ENCODE measurements around the gene GATA1.

GATA1 gene

DNA sequence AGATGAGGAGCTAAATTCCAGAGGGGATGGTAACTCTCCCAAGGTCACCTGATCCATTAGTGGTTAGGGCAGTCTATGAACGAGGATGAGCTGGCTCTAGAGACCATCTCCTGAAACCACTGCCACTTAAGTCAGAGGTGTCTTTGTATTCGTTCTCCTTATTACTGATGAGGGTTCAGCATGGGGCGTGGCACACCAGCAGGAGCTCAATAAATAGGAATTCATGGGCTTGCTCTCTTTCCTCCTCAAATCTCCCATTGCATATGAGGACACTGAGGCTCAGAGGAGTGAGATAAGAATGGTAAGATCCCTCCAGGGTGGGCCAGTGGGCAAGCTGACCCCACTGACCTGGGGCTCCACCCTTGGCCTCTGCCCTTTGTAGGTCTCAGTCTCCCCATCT is 1.7 kb upstream of the GATA1 start:
- no peak overlapping the region for H3K4me3 ChIP-seq (ENCODE audit: low read depth, low read length, poor library complexity, severe bottlenecking)
- no peaks in the 10 kb centered on the region for H4K20me1 ChIP-seq (ENCODE audit: insufficient read depth, low read length)
- no peaks in the 10 kb centered on the region for H3K79me2 ChIP-seq (ENCODE audit: insufficient read depth, low read length)
- no peaks in the 10 kb centered on the region for H3K36me3 ChIP-seq (ENCODE audit: insufficient read depth, low read length)
- no peaks in the 10 kb centered on the region for H3K27me3 ChIP-seq (ENCODE audit: insufficient read depth, low read length)
- H3K9me2 ChIP-seq (ENCODE audit: low read depth, low read length): no peaks in the 10 kb centered on the region
- H2AFZ ChIP-seq (ENCODE audit: low read length): no peak overlapping the region
- no peak overlapping the region for H3K9ac ChIP-seq (ENCODE audit: low read length)
- TF ChIP-seq EZH2 (IDR thresholded peaks at IDR 0.05; ENCODE audit: borderline replicate concordance, low read length): no peak
- TF ChIP-seq, protein P1, sequence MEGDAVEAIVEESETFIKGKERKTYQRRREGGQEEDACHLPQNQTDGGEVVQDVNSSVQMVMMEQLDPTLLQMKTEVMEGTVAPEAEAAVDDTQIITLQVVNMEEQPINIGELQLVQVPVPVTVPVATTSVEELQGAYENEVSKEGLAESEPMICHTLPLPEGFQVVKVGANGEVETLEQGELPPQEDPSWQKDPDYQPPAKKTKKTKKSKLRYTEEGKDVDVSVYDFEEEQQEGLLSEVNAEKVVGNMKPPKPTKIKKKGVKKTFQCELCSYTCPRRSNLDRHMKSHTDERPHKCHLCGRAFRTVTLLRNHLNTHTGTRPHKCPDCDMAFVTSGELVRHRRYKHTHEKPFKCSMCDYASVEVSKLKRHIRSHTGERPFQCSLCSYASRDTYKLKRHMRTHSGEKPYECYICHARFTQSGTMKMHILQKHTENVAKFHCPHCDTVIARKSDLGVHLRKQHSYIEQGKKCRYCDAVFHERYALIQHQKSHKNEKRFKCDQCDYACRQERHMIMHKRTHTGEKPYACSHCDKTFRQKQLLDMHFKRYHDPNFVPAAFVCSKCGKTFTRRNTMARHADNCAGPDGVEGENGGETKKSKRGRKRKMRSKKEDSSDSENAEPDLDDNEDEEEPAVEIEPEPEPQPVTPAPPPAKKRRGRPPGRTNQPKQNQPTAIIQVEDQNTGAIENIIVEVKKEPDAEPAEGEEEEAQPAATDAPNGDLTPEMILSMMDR (IDR thresholded peaks at IDR 0.05; ENCODE audit: low read length): no peak
- H3F3A ChIP-seq (ENCODE audit: insufficient read depth, low read length): no peaks in the 10 kb centered on the region
- H3K9me3 ChIP-seq (ENCODE audit: low read length): no peaks in the 10 kb centered on the region
- H3K4me2 ChIP-seq (ENCODE audit: low read length): no peak overlapping the region
- no peak overlapping the region for H3K27ac ChIP-seq (ENCODE audit: low read depth, low read length, poor library complexity, severe bottlenecking)
- no peaks in the 10 kb centered on the region for H3K4me1 ChIP-seq (ENCODE audit: insufficient read depth, low read length, severe bottlenecking)

DNA sequence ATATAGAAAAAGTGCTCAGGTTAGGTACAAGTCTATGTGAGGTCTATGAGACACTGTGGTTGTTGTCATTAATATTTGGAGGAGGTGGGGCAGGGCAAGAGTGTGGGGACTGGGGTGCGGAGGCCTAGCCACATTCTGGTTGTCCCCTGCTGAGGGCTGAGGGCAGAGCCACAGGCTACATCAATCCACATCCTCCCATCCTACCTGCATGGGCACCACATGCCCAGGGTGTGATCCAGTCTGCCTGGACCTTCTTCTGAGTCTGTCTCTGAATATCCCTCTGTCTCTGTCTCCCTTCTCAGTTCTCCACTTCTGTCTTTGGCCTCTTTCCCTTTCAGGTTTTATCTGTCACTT is 1.2 kb upstream of the GATA1 start:
- Histone ChIP-seq H3F3A (ENCODE audit: insufficient read depth, low read length) (no peaks in the 10 kb centered on the region), H3K27ac (ENCODE audit: low read depth, low read length, poor library complexity, severe bottlenecking) (no peak overlapping the region), H3K4me2 (ENCODE audit: low read length) (no peak overlapping the region), H3K9me3 (ENCODE audit: low read length) (no peaks in the 10 kb centered on the region), H3K27me3 (ENCODE audit: insufficient read depth, low read length) (no peaks in the 10 kb centered on the region), H3K4me1 (ENCODE audit: insufficient read depth, low read length, severe bottlenecking) (no peaks in the 10 kb centered on the region), H3K9ac (ENCODE audit: low read length) (no peak overlapping the region), H3K9me2 (ENCODE audit: low read depth, low read length) (no peaks in the 10 kb centered on the region), H4K20me1 (ENCODE audit: insufficient read depth, low read length) (no peaks in the 10 kb centered on the region), H3K4me3 (ENCODE audit: low read depth, low read length, poor library complexity, severe bottlenecking) (no peak overlapping the region), H2AFZ (ENCODE audit: low read length) (no peak overlapping the region), H3K79me2 (ENCODE audit: insufficient read depth, low read length) (no peaks in the 10 kb centered on the region), H3K36me3 (ENCODE audit: insufficient read depth, low read length) (no peaks in the 10 kb centered on the region)
- TF ChIP-seq, protein P1 (IDR thresholded peaks at IDR 0.05; ENCODE audit: low read length): no peak
- no peak for TF ChIP-seq EZH2 (IDR thresholded peaks at IDR 0.05; ENCODE audit: borderline replicate concordance, low read length)

DNA sequence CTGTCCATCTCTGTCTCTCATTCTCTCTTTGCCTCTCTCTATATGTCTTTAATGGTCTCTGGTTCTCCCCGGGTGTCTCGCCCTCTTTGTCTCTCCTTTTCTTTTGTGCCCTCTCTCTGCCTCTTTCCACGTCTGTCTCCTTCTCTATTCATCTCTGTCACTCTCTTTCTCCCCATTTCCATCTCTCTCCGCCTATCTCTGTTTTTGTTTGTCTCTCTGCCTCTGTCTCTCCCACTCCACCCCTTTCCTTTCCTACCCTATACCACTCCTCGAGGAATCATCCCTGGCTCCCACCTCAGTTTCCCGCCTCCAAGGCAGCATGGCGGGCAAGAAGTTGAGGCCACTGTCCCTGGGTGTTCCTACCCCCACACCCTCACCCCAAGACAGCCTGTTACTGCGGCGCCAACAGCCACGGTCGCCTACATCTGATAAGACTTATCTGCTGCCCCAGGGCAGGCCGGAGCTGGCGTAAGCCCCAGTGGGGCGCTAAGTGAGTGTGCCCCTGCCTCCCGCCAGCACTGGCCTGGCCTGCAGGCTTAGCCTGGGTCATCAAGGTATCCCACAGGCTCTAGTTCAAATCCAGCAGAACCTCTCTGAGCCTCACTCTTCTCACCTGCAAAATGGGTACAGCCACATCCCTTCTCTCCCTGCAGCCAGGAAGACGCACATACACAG is 713 bp upstream of the GATA1 start:
- Histone ChIP-seq H3K9ac (ENCODE audit: low read length) (no peak overlapping the region), H3K9me2 (ENCODE audit: low read depth, low read length) (no peaks in the 10 kb centered on the region), H3K36me3 (ENCODE audit: insufficient read depth, low read length) (no peaks in the 10 kb centered on the region), H4K20me1 (ENCODE audit: insufficient read depth, low read length) (no peaks in the 10 kb centered on the region), H3K4me2 (ENCODE audit: low read length) (no peak overlapping the region), H3K27ac (ENCODE audit: low read depth, low read length, poor library complexity, severe bottlenecking) (no peak overlapping the region), H3K27me3 (ENCODE audit: insufficient read depth, low read length) (no peaks in the 10 kb centered on the region), H3F3A (ENCODE audit: insufficient read depth, low read length) (no peaks in the 10 kb centered on the region), H3K79me2 (ENCODE audit: insufficient read depth, low read length) (no peaks in the 10 kb centered on the region), H2AFZ (ENCODE audit: low read length) (no peak overlapping the region), H3K4me1 (ENCODE audit: insufficient read depth, low read length, severe bottlenecking) (no peaks in the 10 kb centered on the region), H3K4me3 (ENCODE audit: low read depth, low read length, poor library complexity, severe bottlenecking) (no peak overlapping the region), H3K9me3 (ENCODE audit: low read length) (no peaks in the 10 kb centered on the region)
- TF ChIP-seq, protein P1 (IDR thresholded peaks at IDR 0.05; ENCODE audit: low read length): no peak
- no peak for TF ChIP-seq EZH2 (IDR thresholded peaks at IDR 0.05; ENCODE audit: borderline replicate concordance, low read length)
